Astrocyte of the spinal cord (primary cell): ENCODE results near the gene NEURL2.

Experiments
- DNase-seq: peaks from one replicate; pipeline ENCODE4 v3.0.0; 2011; ENCODE audit warnings: low read depth, low spot score
- H3K4me3 ChIP-seq: 2 replicates; pipeline ENCODE4 v1.5.1; 2011; ENCODE audit warnings: low read depth, mild to moderate bottlenecking, low read length, moderate library complexity
- CTCF ChIP-seq: IDR thresholded peaks from 2 replicates; pipeline ENCODE4 v1.5.1; 2012; ENCODE audit warnings: low read depth, mild to moderate bottlenecking, low read length, inconsistent platforms
- in situ Hi-C: cut with HindIII; loops from 2 replicates; pipeline ENCODE4 v1.10.0; 2017; ENCODE audit warnings: low sequenced_read_pairs

Gene NEURL2

GRCh38 chr20:45898285-45898684 is 7.3 kb upstream of the NEURL2 start:
- in situ Hi-C loops, result no loop called here
- no peak for TF ChIP-seq CTCF
- no peak for DNase-seq
- no peak overlapping the region for H3K4me3 ChIP-seq

- in situ Hi-C loops, result no loop called here
- DNase-seq, result no peak
- TF ChIP-seq CTCF, result no peak
- no peak overlapping the region for H3K4me3 ChIP-seq
Observed at GRCh38 chr20:45897692-45898091, 6.7 kb upstream of the NEURL2 start.

- in situ Hi-C loops, result no loop called here
- H3K4me3 ChIP-seq, result no peak overlapping the region
- DNase-seq, result no peak
- no peak for TF ChIP-seq CTCF
Observed at GRCh38 chr20:45897289-45897688, 6.3 kb upstream of the NEURL2 start.

- TF ChIP-seq CTCF, result no peak
- H3K4me3 ChIP-seq, result no peak overlapping the region
- no peak for DNase-seq
- in situ Hi-C loops, result no loop called here
Observed at GRCh38 chr20:45896641-45897161, 5.7 kb upstream of the NEURL2 start.

GRCh38 chr20:45894797-45895196 is 3.8 kb upstream of the NEURL2 start:
- in situ Hi-C loops, result no loop called here
- no peak for TF ChIP-seq CTCF

GRCh38 chr20:45893831-45894230 is 2.8 kb upstream of the NEURL2 start:
- peak; percentile 28 for DNase-seq

More at GRCh38 chr20:45894797-45895196, 3.8 kb upstream of the NEURL2 start:
- H3K4me3 ChIP-seq, result no peak overlapping the region
- DNase-seq, result no peak

More at GRCh38 chr20:45893831-45894230, 2.8 kb upstream of the NEURL2 start:
- in situ Hi-C loops, result no loop called here
- H3K4me3 ChIP-seq, result no peak overlapping the region
- TF ChIP-seq CTCF, result no peak
